ENCODE results near the gene CLIC6.

Gene CLIC6

GRCh38 chr21:34698270-34699015, 29.6 kb downstream of the CLIC6 start:
- H3K36me3 ChIP-seq (ENCODE audit: control insufficient read depth, insufficient read depth, low read length), result no peaks in the 10 kb centered on the region
- no peaks in the 10 kb centered on the region for H3K27me3 ChIP-seq (ENCODE audit: control insufficient read depth, insufficient read depth, low read length)
- H3K4me3 ChIP-seq (ENCODE audit: low read length), result no peak overlapping the region
- H3K4me1 ChIP-seq (ENCODE audit: control insufficient read depth, insufficient read depth, low read length), result peaks cover 12% of the 10 kb centered on the region
- no peaks in the 10 kb centered on the region for H3K9me3 ChIP-seq (ENCODE audit: control insufficient read depth, low read length)
- H3K9ac ChIP-seq (ENCODE audit: low read length), result no peak overlapping the region

GRCh38 chr21:34700605-34701004, 31.8 kb downstream of the CLIC6 start:
- Histone ChIP-seq H3K27me3 (ENCODE audit: control insufficient read depth, insufficient read depth, low read length) (no peaks in the 10 kb centered on the region), H3K4me1 (ENCODE audit: control insufficient read depth, insufficient read depth, low read length) (peaks cover 6% of the 10 kb centered on the region), H3K36me3 (ENCODE audit: control insufficient read depth, insufficient read depth, low read length) (no peaks in the 10 kb centered on the region), H3K4me3 (ENCODE audit: low read length) (no peak overlapping the region), H3K9me3 (ENCODE audit: control insufficient read depth, low read length) (no peaks in the 10 kb centered on the region), H3K9ac (ENCODE audit: low read length) (no peak overlapping the region)

- no peak overlapping the region for H3K4me3 ChIP-seq (ENCODE audit: low read length)
- no peaks in the 10 kb centered on the region for H3K27me3 ChIP-seq (ENCODE audit: control insufficient read depth, insufficient read depth, low read length)
- H3K9ac ChIP-seq (ENCODE audit: low read length), result no peak overlapping the region
- no peaks in the 10 kb centered on the region for H3K4me1 ChIP-seq (ENCODE audit: control insufficient read depth, insufficient read depth, low read length)
- H3K36me3 ChIP-seq (ENCODE audit: control insufficient read depth, insufficient read depth, low read length), result no peaks in the 10 kb centered on the region
- H3K9me3 ChIP-seq (ENCODE audit: control insufficient read depth, low read length), result no peaks in the 10 kb centered on the region
These were observed 32.9 kb downstream of the CLIC6 start for GRCh38 chr21:34701726-34702125.

GRCh38 chr21:34702341-34703170, 33.8 kb downstream of the CLIC6 start:
- no peak overlapping the region for H3K9ac ChIP-seq (ENCODE audit: low read length)
- H3K36me3 ChIP-seq (ENCODE audit: control insufficient read depth, insufficient read depth, low read length), result no peaks in the 10 kb centered on the region
- no peaks in the 10 kb centered on the region for H3K4me1 ChIP-seq (ENCODE audit: control insufficient read depth, insufficient read depth, low read length)
- H3K9me3 ChIP-seq (ENCODE audit: control insufficient read depth, low read length), result no peaks in the 10 kb centered on the region
- H3K4me3 ChIP-seq (ENCODE audit: low read length), result no peak overlapping the region
- no peaks in the 10 kb centered on the region for H3K27me3 ChIP-seq (ENCODE audit: control insufficient read depth, insufficient read depth, low read length)

- Histone ChIP-seq H3K4me1 (ENCODE audit: control insufficient read depth, insufficient read depth, low read length) (no peaks in the 10 kb centered on the region), H3K36me3 (ENCODE audit: control insufficient read depth, insufficient read depth, low read length) (no peaks in the 10 kb centered on the region), H3K9me3 (ENCODE audit: control insufficient read depth, low read length) (no peaks in the 10 kb centered on the region)
These were observed 34.8 kb downstream of the CLIC6 start for GRCh38 chr21:34703571-34703970.

GRCh38 chr21:34704119-34704518, 35.3 kb downstream of the CLIC6 start:
- no peak overlapping the region for H3K9ac ChIP-seq (ENCODE audit: low read length)
- H3K4me3 ChIP-seq (ENCODE audit: low read length), result no peak overlapping the region
- H3K36me3 ChIP-seq (ENCODE audit: control insufficient read depth, insufficient read depth, low read length), result no peaks in the 10 kb centered on the region
- H3K9me3 ChIP-seq (ENCODE audit: control insufficient read depth, low read length), result no peaks in the 10 kb centered on the region
- no peaks in the 10 kb centered on the region for H3K4me1 ChIP-seq (ENCODE audit: control insufficient read depth, insufficient read depth, low read length)
- no peaks in the 10 kb centered on the region for H3K27me3 ChIP-seq (ENCODE audit: control insufficient read depth, insufficient read depth, low read length)

More at GRCh38 chr21:34703571-34703970, 34.8 kb downstream of the CLIC6 start:
- H3K4me3 ChIP-seq (ENCODE audit: low read length), result no peak overlapping the region
- no peaks in the 10 kb centered on the region for H3K27me3 ChIP-seq (ENCODE audit: control insufficient read depth, insufficient read depth, low read length)
- H3K9ac ChIP-seq (ENCODE audit: low read length), result no peak overlapping the region

- Histone ChIP-seq H3K27me3 (ENCODE audit: control insufficient read depth, insufficient read depth, low read length) (no peaks in the 10 kb centered on the region), H3K9me3 (ENCODE audit: control insufficient read depth, low read length) (no peaks in the 10 kb centered on the region), H3K36me3 (ENCODE audit: control insufficient read depth, insufficient read depth, low read length) (no peaks in the 10 kb centered on the region), H3K9ac (ENCODE audit: low read length) (no peak overlapping the region), H3K4me1 (ENCODE audit: control insufficient read depth, insufficient read depth, low read length) (no peaks in the 10 kb centered on the region), H3K4me3 (ENCODE audit: low read length) (no peak overlapping the region)
These were observed 36.2 kb downstream of the CLIC6 start for GRCh38 chr21:34705011-34705410.

- no peak overlapping the region for H3K9ac ChIP-seq (ENCODE audit: low read length)
- H3K4me1 ChIP-seq (ENCODE audit: control insufficient read depth, insufficient read depth, low read length), result no peaks in the 10 kb centered on the region
- no peaks in the 10 kb centered on the region for H3K9me3 ChIP-seq (ENCODE audit: control insufficient read depth, low read length)
- H3K27me3 ChIP-seq (ENCODE audit: control insufficient read depth, insufficient read depth, low read length), result no peaks in the 10 kb centered on the region
- H3K4me3 ChIP-seq (ENCODE audit: low read length), result no peak overlapping the region
- H3K36me3 ChIP-seq (ENCODE audit: control insufficient read depth, insufficient read depth, low read length), result no peaks in the 10 kb centered on the region
These were observed 37.5 kb downstream of the CLIC6 start for GRCh38 chr21:34706337-34706736.

- no peak overlapping the region for H3K4me3 ChIP-seq (ENCODE audit: low read length)
- H3K36me3 ChIP-seq (ENCODE audit: control insufficient read depth, insufficient read depth, low read length), result no peaks in the 10 kb centered on the region
- H3K9ac ChIP-seq (ENCODE audit: low read length), result no peak overlapping the region
- no peaks in the 10 kb centered on the region for H3K27me3 ChIP-seq (ENCODE audit: control insufficient read depth, insufficient read depth, low read length)
- H3K9me3 ChIP-seq (ENCODE audit: control insufficient read depth, low read length), result no peaks in the 10 kb centered on the region
- no peaks in the 10 kb centered on the region for H3K4me1 ChIP-seq (ENCODE audit: control insufficient read depth, insufficient read depth, low read length)
These were observed 39.1 kb downstream of the CLIC6 start for GRCh38 chr21:34707876-34708325.

GRCh38 chr21:34713621-34714020, 44.8 kb downstream of the CLIC6 start:
- Histone ChIP-seq H3K27me3 (ENCODE audit: control insufficient read depth, insufficient read depth, low read length) (no peaks in the 10 kb centered on the region), H3K4me3 (ENCODE audit: low read length) (no peak overlapping the region), H3K4me1 (ENCODE audit: control insufficient read depth, insufficient read depth, low read length) (no peaks in the 10 kb centered on the region), H3K9ac (ENCODE audit: low read length) (no peak overlapping the region), H3K36me3 (ENCODE audit: control insufficient read depth, insufficient read depth, low read length) (no peaks in the 10 kb centered on the region), H3K9me3 (ENCODE audit: control insufficient read depth, low read length) (no peaks in the 10 kb centered on the region)

GRCh38 chr21:34715518-34715917, 46.7 kb downstream of the CLIC6 start:
- H3K4me3 ChIP-seq (ENCODE audit: low read length), result no peak overlapping the region
- no peaks in the 10 kb centered on the region for H3K27me3 ChIP-seq (ENCODE audit: control insufficient read depth, insufficient read depth, low read length)
- H3K4me1 ChIP-seq (ENCODE audit: control insufficient read depth, insufficient read depth, low read length), result no peaks in the 10 kb centered on the region
- no peaks in the 10 kb centered on the region for H3K36me3 ChIP-seq (ENCODE audit: control insufficient read depth, insufficient read depth, low read length)
- no peaks in the 10 kb centered on the region for H3K9me3 ChIP-seq (ENCODE audit: control insufficient read depth, low read length)
- H3K9ac ChIP-seq (ENCODE audit: low read length), result no peak overlapping the region

GRCh38 chr21:34715985-34716596, 47.3 kb downstream of the CLIC6 start:
- H3K27me3 ChIP-seq (ENCODE audit: control insufficient read depth, insufficient read depth, low read length), result no peaks in the 10 kb centered on the region
- H3K4me3 ChIP-seq (ENCODE audit: low read length), result no peak overlapping the region
- no peaks in the 10 kb centered on the region for H3K36me3 ChIP-seq (ENCODE audit: control insufficient read depth, insufficient read depth, low read length)
- no peaks in the 10 kb centered on the region for H3K4me1 ChIP-seq (ENCODE audit: control insufficient read depth, insufficient read depth, low read length)
- H3K9ac ChIP-seq (ENCODE audit: low read length), result no peak overlapping the region
- H3K9me3 ChIP-seq (ENCODE audit: control insufficient read depth, low read length), result no peaks in the 10 kb centered on the region
